Esophagus muscularis mucosa (tissue), 4 donors: Measurements from ENCODE around the gene ABTB1. TPM values are rescaled to one million over a fixed set of nuclear protein-coding genes. Genes with fewer than 3 reads are reported as not detected.
"Not testable (repeated sequence)": the region's sequence is repeated elsewhere in the genome, so short reads cannot be mapped to it uniquely, and the experiment has no call there.

Source experiments
- DNase-seq: peaks from one replicate; pipeline ENCODE4 v3.0.0-alpha.2; 2017; ENCODE audit errors: extremely low spot score
- H3K27ac ChIP-seq, 4 donors: fragments of 200-600 bp; sonication (generic); replicated peaks in 1 of 4; 1 replicate in 3 of 4; 2 replicates in 1 of 4; pipeline ENCODE4 v1.5.1; 2016 to 2019; ENCODE audit warnings: mild to moderate bottlenecking in 1 of 4
- H3K27me3 ChIP-seq, 4 donors: fragments of 200-600 bp; sonication (generic); one replicate each; pipeline versions ENCODE4 v1.5.1 to v1.6.0; 2016 to 2019
- H3K36me3 ChIP-seq, 4 donors: fragments of 200-600 bp; sonication (generic); one replicate each; pipeline ENCODE4 v1.5.1; 2016 to 2019
- H3K4me1 ChIP-seq, 4 donors: fragments of 200-600 bp; sonication (generic); one replicate each; pipeline ENCODE4 v1.5.1; 2016 to 2019
- H3K4me3 ChIP-seq, 4 donors: fragments of 200-600 bp; sonication (generic); 1 replicate in 2 of 4; 2 replicates in 2 of 4; pipeline ENCODE4 v1.5.1; 2016 to 2019; ENCODE audit warnings: mild to moderate bottlenecking in 4 of 4, moderate library complexity in 1 of 4
- H3K9me3 ChIP-seq, 4 donors: fragments of 200-600 bp; sonication (generic); 1 replicate in 3 of 4; 2 replicates in 1 of 4; pipeline ENCODE4 v1.5.1; 2016 to 2019
- EP300 ChIP-seq: sonication (generic); formaldehyde crosslinking; IDR thresholded peaks from one replicate; pipeline ENCODE4 v1.6.1; 2017; ENCODE audit warnings: antibody characterized with exemption
- POLR2A ChIP-seq: fragments of 450-650 bp; IDR thresholded peaks from one replicate; pipeline ENCODE4 v1.6.1; 2017; ENCODE audit warnings: antibody characterized with exemption, moderate library complexity, mild to moderate bottlenecking, low read depth
- POLR2AphosphoS5 ChIP-seq, 2 donors: sonication (generic); formaldehyde crosslinking; IDR thresholded peaks; one replicate each; pipeline ENCODE4 v1.6.1; 2017; ENCODE audit warnings: antibody characterized with exemption in 2 of 2
- WGBS: methylation state at CpG from one replicate; pipeline ENCODE4 v1.1.5; 2018; 5-methylcytosine and 5-hydroxymethylcytosine counted together
- intact Hi-C: fragments of 100-400 bp; cut with DNase I; formaldehyde crosslinking; loops from one replicate; pipeline ENCODE4 v1.15.1; 2023
- total RNA-seq, 4 donors: library from RNA; depleted of rRNA; stranded (reverse); fragments of >200 nt; gene quantifications; one replicate each; pipeline versions ENCODE4 v1.1.0 to v1.2.1, GENCODE V29; 2016
- TF ChIP-seq, protein P1 (sequence below), 3 experiments: fragments of 200-600 bp in 2 of 3; fragments of 450-650 bp in 1 of 3; sonication (generic) in 2 of 3; IDR thresholded peaks; one replicate each; pipeline ENCODE4 v1.5.1; 2017 to 2019; ENCODE audit warnings: antibody characterized with exemption in 3 of 3, mild to moderate bottlenecking in 2 of 3, moderate library complexity in 1 of 3

ABTB1 gene
- total RNA-seq, 4 donors from 2014 or later: 21.7 to 44.4 (median 40.6) TPM

DNA sequence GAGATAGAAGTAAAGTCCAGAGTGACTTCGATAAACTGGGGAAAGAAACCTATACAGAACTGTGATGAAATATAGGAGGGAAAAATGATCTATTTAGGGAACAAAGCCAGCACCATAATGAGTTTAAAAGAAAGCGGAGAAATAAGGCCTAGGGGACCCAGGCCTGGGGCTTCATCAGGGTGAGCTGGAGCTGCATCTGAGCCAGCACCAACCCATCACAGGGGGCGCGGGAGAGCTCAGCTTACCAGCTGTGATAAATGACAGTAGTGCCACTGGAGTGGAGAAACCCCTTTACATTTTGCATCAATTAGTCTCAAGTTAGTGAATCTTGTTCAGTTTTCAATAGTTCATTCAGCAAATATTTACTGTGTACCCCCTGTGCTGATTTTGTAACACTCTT, 22.5 kb upstream of the ABTB1 start:
- H3K27me3 ChIP-seq: no peaks in the 10 kb centered on the region
- intact Hi-C loops: loop anchor here (5.0 kb wide), 1 partner anchor 322 kb away; no protein-coding TSS in a partner anchor
- H3K4me3 ChIP-seq: no peak overlapping the region
- TF ChIP-seq EP300 (no peak), POLR2AphosphoS5 (IDR thresholded peaks at IDR 0.05) (no peak), POLR2A (no peak)
- TF ChIP-seq, protein P1, sequence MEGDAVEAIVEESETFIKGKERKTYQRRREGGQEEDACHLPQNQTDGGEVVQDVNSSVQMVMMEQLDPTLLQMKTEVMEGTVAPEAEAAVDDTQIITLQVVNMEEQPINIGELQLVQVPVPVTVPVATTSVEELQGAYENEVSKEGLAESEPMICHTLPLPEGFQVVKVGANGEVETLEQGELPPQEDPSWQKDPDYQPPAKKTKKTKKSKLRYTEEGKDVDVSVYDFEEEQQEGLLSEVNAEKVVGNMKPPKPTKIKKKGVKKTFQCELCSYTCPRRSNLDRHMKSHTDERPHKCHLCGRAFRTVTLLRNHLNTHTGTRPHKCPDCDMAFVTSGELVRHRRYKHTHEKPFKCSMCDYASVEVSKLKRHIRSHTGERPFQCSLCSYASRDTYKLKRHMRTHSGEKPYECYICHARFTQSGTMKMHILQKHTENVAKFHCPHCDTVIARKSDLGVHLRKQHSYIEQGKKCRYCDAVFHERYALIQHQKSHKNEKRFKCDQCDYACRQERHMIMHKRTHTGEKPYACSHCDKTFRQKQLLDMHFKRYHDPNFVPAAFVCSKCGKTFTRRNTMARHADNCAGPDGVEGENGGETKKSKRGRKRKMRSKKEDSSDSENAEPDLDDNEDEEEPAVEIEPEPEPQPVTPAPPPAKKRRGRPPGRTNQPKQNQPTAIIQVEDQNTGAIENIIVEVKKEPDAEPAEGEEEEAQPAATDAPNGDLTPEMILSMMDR (IDR thresholded peaks at IDR 0.05): no peak
- no peaks in the 10 kb centered on the region for H3K36me3 ChIP-seq
- no peak overlapping the region for H3K27ac ChIP-seq
- H3K9me3 ChIP-seq: no peaks in the 10 kb centered on the region
- 96% methylated on average over 4 of the region's 4 CpGs for WGBS
- no peak for DNase-seq
- peaks cover 4 to 6% (median 5%) of the 10 kb centered on the region in 4 donors for H3K4me1 ChIP-seq

DNA sequence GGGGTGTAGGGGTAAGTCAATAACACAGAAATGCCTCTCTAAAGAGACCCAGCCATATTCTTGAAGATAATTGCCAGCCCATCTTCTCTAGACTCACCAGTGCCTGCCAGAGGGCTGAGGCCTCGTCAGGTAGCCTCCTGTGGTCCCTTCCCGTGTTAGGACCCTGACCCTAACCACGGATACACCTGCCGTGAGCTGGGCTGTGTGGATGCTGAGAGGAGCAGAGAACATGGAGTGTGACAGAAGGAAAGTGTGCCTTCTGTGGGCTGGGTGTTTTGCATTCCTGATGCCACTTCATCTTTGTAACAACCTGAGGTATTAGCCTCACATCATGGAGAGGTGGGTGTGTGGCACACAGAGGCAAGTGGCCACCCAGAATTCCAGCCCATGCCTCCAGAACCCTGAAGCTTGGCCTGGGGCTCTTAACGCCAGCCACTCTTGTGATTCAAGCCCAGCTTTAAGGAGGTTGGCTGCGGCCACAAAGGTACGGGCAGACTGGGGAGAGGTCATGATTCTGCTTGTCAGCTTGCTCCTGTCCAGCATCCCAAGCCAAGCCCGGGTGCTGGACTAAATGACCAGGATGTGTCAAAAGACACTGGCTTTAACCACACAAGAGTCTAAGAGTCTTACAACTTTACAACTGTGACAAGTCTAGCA, 21.1 kb upstream of the ABTB1 start:
- no peak overlapping the region for H3K27ac ChIP-seq
- TF ChIP-seq EP300 (no peak), POLR2AphosphoS5 (IDR thresholded peaks at IDR 0.05) (no peak)
- DNase-seq: no peak
- no peaks in the 10 kb centered on the region for H3K27me3 ChIP-seq
- no peaks in the 10 kb centered on the region for H3K9me3 ChIP-seq
- 73% methylated on average over 8 of the region's 8 CpGs for WGBS
- intact Hi-C loops: loop anchor here (2.0 to 5.0 kb wide), 2 partner anchors 181 to 321 kb away; no protein-coding TSS in a partner anchor
- H3K36me3 ChIP-seq: no peaks in the 10 kb centered on the region
- H3K4me1 ChIP-seq: peaks cover 4 to 14% (median 12%) of the 10 kb centered on the region in 4 donors
- no peak overlapping the region for H3K4me3 ChIP-seq

DNA sequence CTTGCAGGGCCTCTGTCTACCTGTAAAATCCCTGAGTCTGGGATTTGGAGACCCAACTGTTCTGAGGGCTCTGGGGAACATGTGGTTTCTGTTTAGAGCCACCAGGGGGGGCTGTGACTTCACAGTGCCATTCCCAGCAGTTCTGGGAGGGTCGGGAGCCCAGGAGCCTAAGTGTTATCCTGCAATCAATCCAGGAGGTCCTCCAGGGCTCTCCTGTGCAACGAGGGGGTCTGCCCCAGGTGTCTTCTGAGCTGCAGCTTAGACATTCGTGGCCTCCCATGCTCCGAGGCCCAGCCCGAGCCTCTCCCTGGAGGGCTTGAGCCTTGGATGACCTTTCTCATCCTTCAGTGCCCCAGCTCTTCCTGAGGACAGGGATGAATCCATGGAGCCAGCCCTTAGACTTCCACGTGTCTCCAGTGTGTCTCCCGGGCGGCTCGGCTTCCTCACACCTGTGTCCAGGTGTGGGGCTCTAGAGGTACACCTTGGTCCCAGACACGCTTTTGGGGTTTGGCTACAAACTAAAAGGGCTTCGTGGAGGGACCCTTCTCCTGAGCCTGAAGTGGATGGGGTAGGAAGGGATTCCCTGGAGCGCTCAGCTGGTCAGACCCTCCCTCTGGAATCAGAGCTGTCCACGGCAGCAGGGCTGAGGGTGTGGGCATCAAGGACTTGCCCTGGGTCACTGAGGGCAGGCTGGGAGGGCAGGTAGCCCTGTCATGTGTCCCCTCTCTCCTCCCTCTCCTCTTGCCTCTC, 20.3 kb upstream of the ABTB1 start:
- TF ChIP-seq, protein P1 (IDR thresholded peaks at IDR 0.05): peak; percentile 84 to 90 (median 85)
- peak in 1 of 2 donors; percentile 22 for TF ChIP-seq POLR2AphosphoS5 (IDR thresholded peaks at IDR 0.05)
- TF ChIP-seq POLR2A: no peak
- intact Hi-C loops: loop anchor here (2.0 to 5.0 kb wide), 2 partner anchors 180 to 320 kb away; no protein-coding TSS in a partner anchor
- Histone ChIP-seq H3K27me3 (no peaks in the 10 kb centered on the region), H3K4me1 (peaks cover 4 to 14% (median 12%) of the 10 kb centered on the region in 4 donors), H3K4me3 (no peak overlapping the region), H3K36me3 (no peaks in the 10 kb centered on the region), H3K27ac (no peak overlapping the region), H3K9me3 (no peaks in the 10 kb centered on the region)
- 79% methylated on average over 11 of the region's 13 CpGs for WGBS
- no peak for DNase-seq

DNA sequence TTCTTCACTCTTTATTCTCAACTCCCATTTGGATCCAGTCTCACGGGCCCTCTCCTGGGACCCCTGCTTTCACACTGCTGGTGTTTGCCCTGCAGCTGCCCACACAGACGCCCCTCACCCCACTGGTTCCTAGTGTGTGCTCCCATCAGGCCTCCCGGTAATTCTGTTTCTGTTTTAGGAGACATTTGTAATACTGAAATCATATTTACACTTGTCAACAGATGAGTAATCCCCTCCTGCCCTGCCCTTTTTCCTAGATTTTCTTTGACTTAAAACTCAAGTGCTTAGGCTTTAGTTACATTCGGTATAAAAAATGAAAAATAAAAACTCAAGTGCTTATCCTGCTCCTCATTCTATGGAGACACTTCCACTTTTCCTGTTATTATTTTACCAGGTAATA, 18.4 kb upstream of the ABTB1 start:
- Histone ChIP-seq H3K4me1 (peaks cover 4 to 14% (median 12%) of the 10 kb centered on the region in 4 donors), H3K27ac (no peak overlapping the region), H3K9me3 (no peaks in the 10 kb centered on the region), H3K27me3 (no peaks in the 10 kb centered on the region), H3K4me3 (no peak overlapping the region), H3K36me3 (no peaks in the 10 kb centered on the region)
- DNase-seq: no peak
- 75% methylated on average over 4 of the region's 4 CpGs for WGBS
- no peak for TF ChIP-seq EP300
- TF ChIP-seq, protein P1 (IDR thresholded peaks at IDR 0.05): no peak
- no peak for TF ChIP-seq POLR2AphosphoS5 (IDR thresholded peaks at IDR 0.05)
- TF ChIP-seq POLR2A: no peak
- intact Hi-C loops: loop anchor here (5.0 kb wide), 1 partner anchor 318 kb away; no protein-coding TSS in a partner anchor

DNA sequence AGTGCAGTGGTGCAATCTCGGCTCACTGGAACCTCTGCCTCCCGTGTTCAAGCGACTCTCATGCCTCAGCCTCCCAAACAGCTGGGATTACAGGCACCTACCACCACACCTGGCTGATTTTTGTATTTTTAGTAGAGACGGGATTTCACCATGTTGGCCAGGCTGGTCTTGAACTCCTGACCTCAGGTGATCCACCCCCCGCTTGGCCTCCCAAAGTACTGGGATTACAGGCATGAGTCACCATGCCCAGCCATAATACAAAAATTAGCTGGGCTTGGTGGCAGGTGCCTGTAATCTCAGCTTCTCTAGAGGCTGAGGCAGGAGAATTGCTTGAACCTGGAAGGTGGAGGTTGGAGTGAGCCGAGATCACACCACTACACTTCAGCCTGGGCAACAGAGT, 17.8 kb upstream of the ABTB1 start:
- intact Hi-C loops: loop anchor here (5.0 kb wide), 1 partner anchor 317 kb away; no protein-coding TSS in a partner anchor

More for the DNA sequence above, 17.8 kb upstream of the ABTB1 start:
- Histone ChIP-seq H3K27ac (peak overlapping the region in 2 of 4 donors; percentile 24 to 40), H3K4me1 (peaks cover 4 to 14% (median 12%) of the 10 kb centered on the region in 4 donors)
- not testable (repeated sequence) for DNase-seq, H3K4me3 ChIP-seq, H3K9me3 ChIP-seq, H3K36me3 ChIP-seq, H3K27me3 ChIP-seq
- 98% methylated on average over 6 of the region's 6 CpGs for WGBS
